Transverse colon (tissue), 4 donors: Measurements from ENCODE around the gene SYDE2. TPM values are rescaled to one million over a fixed set of nuclear protein-coding genes. Genes with fewer than 3 reads are reported as not detected.

Experiments
- DNase-seq: peaks from one replicate; pipeline ENCODE4 v3.0.0-alpha.2; 2019
- H3K27ac ChIP-seq, 4 donors: fragments of 200-600 bp; sonication (generic); 2 replicates each; pipeline ENCODE4 v1.5.1; 2016 to 2018; ENCODE audit warnings: inconsistent platforms in 4 of 4
- H3K27me3 ChIP-seq: fragments of 200-600 bp; sonication (generic); 2 replicates; pipeline ENCODE4 v1.5.1; 2017; ENCODE audit warnings: inconsistent platforms
- H3K36me3 ChIP-seq, 4 donors: fragments of 200-600 bp; sonication (generic); 2 replicates each; pipeline ENCODE4 v1.5.1; 2017 to 2019; ENCODE audit warnings: inconsistent platforms in 4 of 4
- H3K4me1 ChIP-seq, 4 donors: fragments of 200-600 bp; sonication (generic); 2 replicates each; pipeline ENCODE4 v1.5.1; 2017 to 2020; ENCODE audit warnings: inconsistent platforms in 4 of 4
- H3K4me3 ChIP-seq, 4 donors: fragments of 200-600 bp; sonication (generic); 1 replicate in 1 of 4; 2 replicates in 3 of 4; pipeline versions ENCODE4 v1.5.1 to v1.6.1; 2017 to 2019; ENCODE audit warnings: inconsistent platforms in 4 of 4
- H3K9me3 ChIP-seq, 2 donors: fragments of 200-600 bp; sonication (generic); 2 replicates each; pipeline ENCODE4 v1.5.1; 2017 to 2019; ENCODE audit warnings: inconsistent platforms in 2 of 2
- CTCF ChIP-seq, 5 experiments: fragments of 200-600 bp in 3 of 5; fragments of 450-650 bp in 2 of 5; sonication (generic) in 3 of 5; IDR thresholded peaks; 1 replicate in 2 of 5; 2 replicates in 3 of 5; pipeline ENCODE4 v1.5.1; 2016 to 2017; ENCODE audit warnings: antibody characterized with exemption in 5 of 5, inconsistent platforms in 3 of 5, mild to moderate bottlenecking in 2 of 5, moderate library complexity in 1 of 5
- EP300 ChIP-seq: sonication (generic); formaldehyde crosslinking; IDR thresholded peaks from one replicate; pipeline ENCODE4 v1.6.1; 2017; ENCODE audit warnings: antibody characterized with exemption, low read depth
- POLR2A ChIP-seq: fragments of 450-650 bp; IDR thresholded peaks from one replicate; pipeline ENCODE4 v1.6.1; 2016; ENCODE audit warnings: antibody characterized with exemption, mild to moderate bottlenecking, moderate library complexity
- POLR2AphosphoS5 ChIP-seq, 3 donors: sonication (generic); formaldehyde crosslinking; IDR thresholded peaks; one replicate each; pipeline ENCODE4 v1.6.1; 2016; ENCODE audit warnings: antibody characterized with exemption in 3 of 3
- WGBS, 2 donors: methylation state at CpG; one replicate each; pipeline ENCODE4 v1.1.5; 2018; ENCODE audit warnings: low coverage in 1 of 2; 5-methylcytosine and 5-hydroxymethylcytosine counted together
- in situ Hi-C, 4 donors: fragments of 200-750 bp; cut with MboI; loops; one replicate each; pipeline versions ENCODE4 v1.15.0 to v1.15.1; 2017; ENCODE audit warnings: low sequenced_read_pairs in 3 of 4, low pct_ligation_motif_present in 1 of 4, low pct_unique_long_range_greater_than_20kb in 1 of 4
- intact Hi-C: fragments of 100-400 bp; cut with DNase I; formaldehyde crosslinking; loops from one replicate; pipeline ENCODE4 v1.15.1; 2023; ENCODE audit warnings: low total_unique reads
- total RNA-seq, 4 donors: library from RNA; depleted of rRNA; stranded (reverse); fragments of >200 nt; gene quantifications; one replicate each; pipeline ENCODE4 v1.1.0, GENCODE V29; 2016

SYDE2 gene
- total RNA-seq, 4 donors from 2014 or later: 10.1 to 28.8 (median 15.4) TPM

- in situ Hi-C loops: no loop called here
- Histone ChIP-seq H3K36me3 (no peaks in the 10 kb centered on the region), H3K4me3 (no peak overlapping the region), H3K9me3 (no peaks in the 10 kb centered on the region), H3K27me3 (no peaks in the 10 kb centered on the region), H3K4me1 (no peaks in the 10 kb centered on the region), H3K27ac (no peak overlapping the region)
- TF ChIP-seq POLR2AphosphoS5 (IDR thresholded peaks at IDR 0.05) (no peak), CTCF (IDR thresholded peaks at IDR 0.05) (no peak), EP300 (no peak), POLR2A (no peak)
- WGBS, 2 donors: 90 to 91% methylated on average over 3 to 4 of the region's 4 CpGs
- intact Hi-C loops: no loop called here
- no peak for DNase-seq
Observed at GRCh38 chr1:85172684-85173337, 28.0 kb downstream of the SYDE2 start.

GRCh38 chr1:85171721-85172120 is 29.1 kb downstream of the SYDE2 start:
- no peak for DNase-seq
- H3K27me3 ChIP-seq: no peaks in the 10 kb centered on the region
- H3K4me1 ChIP-seq: no peaks in the 10 kb centered on the region
- TF ChIP-seq CTCF (IDR thresholded peaks at IDR 0.05) (no peak), POLR2A (no peak), POLR2AphosphoS5 (IDR thresholded peaks at IDR 0.05) (no peak), EP300 (no peak)
- H3K36me3 ChIP-seq: no peaks in the 10 kb centered on the region
- WGBS, 2 donors: 88 to 91% methylated on average over 1 of the region's 1 CpG
- H3K27ac ChIP-seq: no peak overlapping the region
- in situ Hi-C loops (no loop called here), intact Hi-C loops (no loop called here)
- H3K9me3 ChIP-seq: no peaks in the 10 kb centered on the region
- H3K4me3 ChIP-seq: no peak overlapping the region

- no peak for DNase-seq
- intact Hi-C loops (no loop called here), in situ Hi-C loops (no loop called here)
- Histone ChIP-seq H3K4me1 (no peaks in the 10 kb centered on the region), H3K27me3 (no peaks in the 10 kb centered on the region), H3K27ac (no peak overlapping the region), H3K4me3 (no peak overlapping the region), H3K36me3 (peaks cover 0 to 3% (median 2%) of the 10 kb centered on the region in 4 donors), H3K9me3 (no peaks in the 10 kb centered on the region)
- 82 to 93% methylated on average over 1 of the region's 1 CpG for WGBS, 2 donors
- TF ChIP-seq POLR2AphosphoS5 (IDR thresholded peaks at IDR 0.05) (no peak), POLR2A (no peak), EP300 (no peak), CTCF (IDR thresholded peaks at IDR 0.05) (no peak)
Observed at GRCh38 chr1:85168884-85169283, 31.9 kb downstream of the SYDE2 start.

- peaks cover 0 to 3% (median 2%) of the 10 kb centered on the region in 4 donors for H3K36me3 ChIP-seq
- 91 to 92% methylated on average over 1 of the region's 1 CpG for WGBS, 2 donors
- no peak for TF ChIP-seq CTCF (IDR thresholded peaks at IDR 0.05)
- no peak for TF ChIP-seq EP300
- no peak for TF ChIP-seq POLR2AphosphoS5 (IDR thresholded peaks at IDR 0.05)
- TF ChIP-seq POLR2A: no peak
Observed at GRCh38 chr1:85166351-85166750, 34.5 kb downstream of the SYDE2 start.

More at GRCh38 chr1:85166351-85166750, 34.5 kb downstream of the SYDE2 start:
- no peak for DNase-seq
- no peak overlapping the region for H3K4me3 ChIP-seq
- in situ Hi-C loops (no loop called here), intact Hi-C loops (no loop called here)
- H3K27ac ChIP-seq: no peak overlapping the region
- no peaks in the 10 kb centered on the region for H3K9me3 ChIP-seq
- no peaks in the 10 kb centered on the region for H3K4me1 ChIP-seq
- no peaks in the 10 kb centered on the region for H3K27me3 ChIP-seq
